CD14-positive monocyte (primary cell): ENCODE results near the gene HIVEP3. TPM values are rescaled to one million over a fixed set of nuclear protein-coding genes. Genes with fewer than 3 reads are reported as not detected.

ENCODE experiments used
- DNase-seq, 3 donors: peaks; one replicate each; pipeline ENCODE4 v3.0.0-alpha.2; 2011 to 2022
- H2AFZ ChIP-seq: 2 replicates; pipeline ENCODE4 v1.6.0; 2012; ENCODE audit warnings: mild to moderate bottlenecking, low read depth, low read length, inconsistent platforms; ENCODE audit not compliant: insufficient read depth, poor library complexity, severe bottlenecking
- H3K27ac ChIP-seq, 2 donors: 1 replicate in 1 of 2; 2 replicates in 1 of 2; pipeline ENCODE4 v1.5.1; 2012 to 2013; ENCODE audit warnings: low read length in 2 of 2, control low read depth in 1 of 2, inconsistent platforms in 1 of 2, low read depth in 1 of 2, mild to moderate bottlenecking in 1 of 2
- H3K27me3 ChIP-seq, 2 donors: one replicate each; pipeline versions ENCODE4 v1.6.0 to v1.6.1; 2011 to 2013; ENCODE audit warnings: low read length in 2 of 2; ENCODE audit not compliant: control insufficient read depth in 2 of 2, insufficient read depth in 2 of 2
- H3K36me3 ChIP-seq, 2 donors: replicated peaks in 1 of 2; 1 replicate in 1 of 2; 2 replicates in 1 of 2; pipeline versions ENCODE4 v1.5.1 to v1.6.1; 2012 to 2013; ENCODE audit warnings: low read length in 2 of 2, control low read depth in 1 of 2, inconsistent platforms in 1 of 2, mild to moderate bottlenecking in 1 of 2; ENCODE audit not compliant: insufficient read depth in 2 of 2, control insufficient read depth in 1 of 2
- H3K4me1 ChIP-seq, 2 donors: 1 replicate in 1 of 2; 2 replicates in 1 of 2; pipeline versions ENCODE4 v1.5.1 to v1.6.1; 2012 to 2013; ENCODE audit warnings: low read length in 2 of 2, control low read depth in 1 of 2, inconsistent platforms in 1 of 2, mild to moderate bottlenecking in 1 of 2, moderate library complexity in 1 of 2; ENCODE audit not compliant: insufficient read depth in 2 of 2, control insufficient read depth in 1 of 2
- H3K4me2 ChIP-seq: replicated peaks from 2 replicates; pipeline ENCODE3; 2012; ENCODE audit warnings: low read length, moderate library complexity, mild to moderate bottlenecking; ENCODE audit not compliant: poor library complexity, severe bottlenecking; ENCODE audit errors: extremely low read depth
- H3K4me3 ChIP-seq, 3 experiments: fragments of 200-600 bp in 1 of 3; sonication (generic) in 1 of 3; replicated peaks in 1 of 3; 1 replicate in 2 of 3; 2 replicates in 1 of 3; pipeline ENCODE4 v1.5.1; 2011 to 2013; ENCODE audit warnings: low read length in 3 of 3, mild to moderate bottlenecking in 3 of 3, control low read depth in 2 of 3, low read depth in 2 of 3, inconsistent platforms in 1 of 3, moderate library complexity in 1 of 3
- H3K79me2 ChIP-seq: 2 replicates; pipeline ENCODE4 v1.6.0; 2012; ENCODE audit warnings: mild to moderate bottlenecking, control low read depth, inconsistent platforms, low read length, moderate library complexity; ENCODE audit not compliant: insufficient read depth
- H3K9ac ChIP-seq: 2 replicates; pipeline ENCODE4 v1.6.0; 2017; ENCODE audit warnings: low read length, mild to moderate bottlenecking; ENCODE audit not compliant: insufficient read depth, poor library complexity, severe bottlenecking
- H3K9me3 ChIP-seq, 2 donors: replicated peaks in 1 of 2; 1 replicate in 1 of 2; 2 replicates in 1 of 2; pipeline versions ENCODE4 v1.5.1 to v1.6.1; 2012 to 2013; ENCODE audit warnings: low read length in 2 of 2, control low read depth in 1 of 2; ENCODE audit not compliant: control insufficient read depth in 1 of 2, insufficient read depth in 1 of 2
- H4K20me1 ChIP-seq: 2 replicates; pipeline ENCODE4 v1.6.0; 2012; ENCODE audit warnings: mild to moderate bottlenecking, low read length, control low read depth, moderate library complexity; ENCODE audit not compliant: insufficient read depth
- H3K27ac Mint-ChIP-seq, 7 donors: one replicate each; pipeline ENCODE4 v1.8.0; 2020; ENCODE audit warnings: mild to moderate bottlenecking in 7 of 7, mixed read lengths in 7 of 7, moderate library complexity in 6 of 7, inconsistent platforms in 2 of 7
- H3K27me3 Mint-ChIP-seq, 3 donors: one replicate each; pipeline ENCODE4 v1.8.0; 2021 to 2022; ENCODE audit warnings: low read depth in 3 of 3, mild to moderate bottlenecking in 3 of 3, mixed read lengths in 3 of 3, moderate library complexity in 3 of 3, inconsistent platforms in 1 of 3
- H3K36me3 Mint-ChIP-seq, 2 donors: one replicate each; pipeline ENCODE4 v1.8.0; 2020; ENCODE audit warnings: mixed read lengths in 2 of 2, inconsistent platforms in 1 of 2, mild to moderate bottlenecking in 1 of 2
- H3K4me1 Mint-ChIP-seq: one replicate; pipeline ENCODE4 v1.8.0; 2020; ENCODE audit warnings: mild to moderate bottlenecking, mixed read lengths
- H3K4me3 Mint-ChIP-seq, 2 donors: one replicate each; pipeline ENCODE4 v1.8.0; 2020; ENCODE audit warnings: mild to moderate bottlenecking in 2 of 2, mixed read lengths in 2 of 2, moderate library complexity in 1 of 2
- H3K9me3 Mint-ChIP-seq, 7 donors: one replicate each; pipeline ENCODE4 v1.8.0; 2020 to 2022; ENCODE audit warnings: mixed read lengths in 7 of 7, mild to moderate bottlenecking in 6 of 7, moderate library complexity in 6 of 7, inconsistent platforms in 2 of 7
- CTCF ChIP-seq: fragments of 200-600 bp; IDR thresholded peaks from one replicate; pipeline ENCODE4 v1.8.0; 2022; ENCODE audit warnings: antibody characterized with exemption, mild to moderate bottlenecking
- WGBS: methylation state at CpG from one replicate; pipeline ENCODE4 v1.1.5; 2013; ENCODE audit warnings: missing lambda C conversion rate; ENCODE audit not compliant: insufficient coverage; 5-methylcytosine and 5-hydroxymethylcytosine counted together
- intact Hi-C, 2 donors: fragments of 100-400 bp; cut with micrococcal nuclease; formaldehyde crosslinking; loops; one replicate each; pipeline versions ENCODE4 v1.15.0 to v1.15.1; 2023
- polyA plus RNA-seq, 3 donors: library from polyadenylated mRNA; depleted of rRNA in 1 of 3; unstranded in 2 of 3; stranded (reverse) in 1 of 3; fragments of 300-500 nt in 2 of 3; fragments of >200 nt in 1 of 3; fragmentation: Illumina TruSeq in 2 of 3; gene quantifications; 1 replicate in 2 of 3; 2 replicates in 1 of 3; pipeline ENCODE4 v1.2.3, GENCODE V29; 2012 to 2021

HIVEP3 gene
- polyA plus RNA-seq, 3 donors: 1.2 to 3.7 (median 1.8) TPM

GRCh38 chr1:41519667-41520066 lies 399.1 kb downstream of the HIVEP3 start:
- no peak overlapping the region for H3K27ac Mint-ChIP-seq
- H4K20me1 ChIP-seq: peaks cover 20% of the 10 kb centered on the region
- WGBS: 94% methylated on average over 5 of the region's 5 CpGs

GRCh38 chr1:41518471-41518870 lies 400.3 kb downstream of the HIVEP3 start:
- TF ChIP-seq CTCF: no peak
- no peak overlapping the region for H3K27ac ChIP-seq
- no peak overlapping the region for H3K4me3 ChIP-seq
- H3K4me2 ChIP-seq: no peak overlapping the region
- H3K9me3 ChIP-seq: no peaks in the 10 kb centered on the region
- H4K20me1 ChIP-seq: peaks cover 20% of the 10 kb centered on the region
- no peaks in the 10 kb centered on the region for H3K79me2 ChIP-seq
- peaks cover 3 to 6% (median 5%) of the 10 kb centered on the region in 3 donors for H3K27me3 Mint-ChIP-seq
- H3K36me3 ChIP-seq: peaks cover 8 to 59% of the 10 kb centered on the region in 2 donors
- peaks cover 49 to 53% of the 10 kb centered on the region in 2 donors for H3K36me3 Mint-ChIP-seq
- H2AFZ ChIP-seq: no peak overlapping the region
- intact Hi-C loops: no loop called here
- no peak overlapping the region for H3K9ac ChIP-seq
- WGBS: 78% methylated on average over 4 of the region's 5 CpGs
- H3K4me1 Mint-ChIP-seq: peaks cover 20% of the 10 kb centered on the region
- no peak overlapping the region for H3K4me3 Mint-ChIP-seq
- peak overlapping the region in 1 of 7 donors; percentile 81 for H3K27ac Mint-ChIP-seq
- no peaks in the 10 kb centered on the region for H3K27me3 ChIP-seq
- DNase-seq: no peak
- peaks cover 8 to 14% of the 10 kb centered on the region in 2 donors for H3K4me1 ChIP-seq
- H3K9me3 Mint-ChIP-seq: peaks cover 0 to 2% (median 0%) of the 10 kb centered on the region in 7 donors

More at GRCh38 chr1:41519667-41520066, 399.1 kb downstream of the HIVEP3 start:
- TF ChIP-seq CTCF: no peak
- Mint-ChIP-seq H3K4me3 (no peak overlapping the region), H3K36me3 (peaks cover 53 to 54% of the 10 kb centered on the region in 2 donors), H3K4me1 (peaks cover 20% of the 10 kb centered on the region), H3K27me3 (peaks cover 5 to 7% (median 6%) of the 10 kb centered on the region in 3 donors), H3K9me3 (peaks cover 0 to 2% (median 0%) of the 10 kb centered on the region in 7 donors)
- H2AFZ ChIP-seq: no peak overlapping the region
- no peaks in the 10 kb centered on the region for H3K79me2 ChIP-seq
- intact Hi-C loops: no loop called here
- H3K27me3 ChIP-seq: no peaks in the 10 kb centered on the region
- peaks cover 8 to 14% of the 10 kb centered on the region in 2 donors for H3K4me1 ChIP-seq
- peaks cover 13 to 59% of the 10 kb centered on the region in 2 donors for H3K36me3 ChIP-seq
- no peak overlapping the region for H3K27ac ChIP-seq
- DNase-seq: no peak
- H3K4me2 ChIP-seq: no peak overlapping the region
- H3K9me3 ChIP-seq: no peaks in the 10 kb centered on the region
- H3K4me3 ChIP-seq: no peak overlapping the region
- no peak overlapping the region for H3K9ac ChIP-seq
